DND-41 (cell line): ENCODE measurements around the gene ARPIN.

Experiments used
- ATAC-seq: fragments of 200-7000 bp; cut with Tn5 transposase; 3 replicates; pipeline ENCODE4 v1.9.1; 2021; ENCODE audit warnings: low read depth; ENCODE audit not compliant: insufficient read depth
- DNase-seq: peaks from one replicate; pipeline ENCODE4 v3.0.0-alpha.2; 2020
- H2AFZ ChIP-seq: 2 replicates; pipeline ENCODE4 v1.6.0; 2012; ENCODE audit warnings: low read depth, low read length
- H3K27ac ChIP-seq: 2 replicates; pipeline ENCODE4 v1.5.1; 2012; ENCODE audit warnings: low read length, inconsistent platforms
- H3K27me3 ChIP-seq: fragments of 200-600 bp; sonication (generic); 2 replicates; pipeline ENCODE4 v1.6.0; 2012; ENCODE audit warnings: low read length, mild to moderate bottlenecking, inconsistent platforms; ENCODE audit not compliant: insufficient read depth, poor library complexity
- H3K36me3 ChIP-seq: 2 replicates; pipeline ENCODE4 v1.5.1; 2012; ENCODE audit warnings: low read length, inconsistent platforms; ENCODE audit not compliant: insufficient read depth
- H3K4me1 ChIP-seq: 2 replicates; pipeline ENCODE4 v1.5.1; 2012; ENCODE audit warnings: mild to moderate bottlenecking, low read length; ENCODE audit not compliant: insufficient read depth
- H3K4me2 ChIP-seq: 2 replicates; pipeline ENCODE4 v1.6.0; 2012; ENCODE audit warnings: mild to moderate bottlenecking, moderate library complexity, low read length, inconsistent platforms; ENCODE audit not compliant: insufficient read depth
- H3K4me3 ChIP-seq, 2 experiments: fragments of 200-600 bp in 1 of 2; shearing (Covaris generic) in 1 of 2; 2 replicates each; pipeline ENCODE4 v1.5.1; 2012 to 2016; ENCODE audit warnings: inconsistent platforms in 2 of 2, low read length in 2 of 2, mild to moderate bottlenecking in 2 of 2, low read depth in 1 of 2, moderate library complexity in 1 of 2
- H3K79me2 ChIP-seq: 2 replicates; pipeline ENCODE4 v1.6.0; 2012; ENCODE audit warnings: low read length, inconsistent platforms; ENCODE audit not compliant: insufficient read depth
- H3K9ac ChIP-seq: 2 replicates; pipeline ENCODE4 v1.6.0; 2012; ENCODE audit warnings: low read depth, mild to moderate bottlenecking, inconsistent platforms, low read length, moderate library complexity
- H3K9me3 ChIP-seq: 2 replicates; pipeline ENCODE4 v1.5.1; 2012; ENCODE audit warnings: low read length, moderate library complexity, mild to moderate bottlenecking, inconsistent platforms; ENCODE audit not compliant: insufficient read depth, severe bottlenecking
- H4K20me1 ChIP-seq: 2 replicates; pipeline ENCODE4 v1.6.0; 2012; ENCODE audit warnings: low read length; ENCODE audit not compliant: insufficient read depth
- EZH2 ChIP-seq: IDR thresholded peaks from 3 replicates; pipeline ENCODE4 v1.6.1; 2012; ENCODE audit warnings: borderline replicate concordance, low read depth, mild to moderate bottlenecking, moderate library complexity, low read length, inconsistent platforms; ENCODE audit not compliant: severe bottlenecking
- TF ChIP-seq, protein P1 (sequence below): IDR thresholded peaks from 2 replicates; pipeline ENCODE4 v1.5.1; 2012; ENCODE audit warnings: borderline replicate concordance, low read length, moderate library complexity, mild to moderate bottlenecking; ENCODE audit not compliant: poor library complexity, severe bottlenecking; ENCODE audit errors: extremely low read depth

Gene ARPIN

DNA sequence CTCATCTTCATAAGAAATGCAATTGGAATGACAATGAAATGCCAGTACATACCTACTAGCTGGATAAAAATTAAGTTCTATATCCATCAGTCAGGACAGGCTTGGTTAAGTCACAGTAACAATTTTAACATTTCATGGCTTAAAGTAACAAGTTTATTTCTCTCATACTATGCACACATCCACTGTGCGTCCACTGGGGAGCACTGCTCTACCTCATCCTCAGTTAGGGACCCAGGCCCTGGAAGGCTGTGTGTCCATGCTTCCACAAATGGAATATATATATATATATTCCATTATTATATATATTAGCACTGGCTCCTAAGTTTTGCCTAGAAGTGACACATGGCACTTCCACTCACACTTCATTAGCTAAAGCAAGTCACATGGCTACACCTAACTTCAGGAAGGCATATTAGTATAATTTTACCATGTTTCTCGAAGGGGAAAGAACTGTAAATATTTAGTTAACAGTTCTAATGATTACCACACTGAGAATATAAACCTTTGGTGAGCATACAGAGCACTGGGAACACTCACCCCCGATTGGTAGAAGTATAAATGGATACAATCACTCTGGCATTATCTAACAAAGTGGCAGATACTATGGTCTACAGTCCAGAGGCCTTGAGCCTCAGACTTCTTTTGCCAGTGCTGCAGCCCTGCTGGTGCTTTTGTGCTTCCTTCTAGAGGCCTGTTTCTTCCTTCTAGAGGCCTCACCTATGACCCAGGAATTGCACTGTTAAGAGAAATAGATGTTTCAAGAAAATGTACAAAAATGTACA, 47.6 kb downstream of the ARPIN start:
- DNase-seq (no peak), ATAC-seq (no peak)
- no peak for TF ChIP-seq EZH2
- TF ChIP-seq, protein P1, sequence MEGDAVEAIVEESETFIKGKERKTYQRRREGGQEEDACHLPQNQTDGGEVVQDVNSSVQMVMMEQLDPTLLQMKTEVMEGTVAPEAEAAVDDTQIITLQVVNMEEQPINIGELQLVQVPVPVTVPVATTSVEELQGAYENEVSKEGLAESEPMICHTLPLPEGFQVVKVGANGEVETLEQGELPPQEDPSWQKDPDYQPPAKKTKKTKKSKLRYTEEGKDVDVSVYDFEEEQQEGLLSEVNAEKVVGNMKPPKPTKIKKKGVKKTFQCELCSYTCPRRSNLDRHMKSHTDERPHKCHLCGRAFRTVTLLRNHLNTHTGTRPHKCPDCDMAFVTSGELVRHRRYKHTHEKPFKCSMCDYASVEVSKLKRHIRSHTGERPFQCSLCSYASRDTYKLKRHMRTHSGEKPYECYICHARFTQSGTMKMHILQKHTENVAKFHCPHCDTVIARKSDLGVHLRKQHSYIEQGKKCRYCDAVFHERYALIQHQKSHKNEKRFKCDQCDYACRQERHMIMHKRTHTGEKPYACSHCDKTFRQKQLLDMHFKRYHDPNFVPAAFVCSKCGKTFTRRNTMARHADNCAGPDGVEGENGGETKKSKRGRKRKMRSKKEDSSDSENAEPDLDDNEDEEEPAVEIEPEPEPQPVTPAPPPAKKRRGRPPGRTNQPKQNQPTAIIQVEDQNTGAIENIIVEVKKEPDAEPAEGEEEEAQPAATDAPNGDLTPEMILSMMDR = no peak
- no peaks in the 10 kb centered on the region for H4K20me1 ChIP-seq
- H3K9me3 ChIP-seq = no peaks in the 10 kb centered on the region
- H3K79me2 ChIP-seq = no peaks in the 10 kb centered on the region
- no peak overlapping the region for H2AFZ ChIP-seq
- no peaks in the 10 kb centered on the region for H3K27me3 ChIP-seq
- H3K36me3 ChIP-seq = peaks cover 41% of the 10 kb centered on the region
- no peak overlapping the region for H3K4me2 ChIP-seq
- H3K4me3 ChIP-seq = no peak overlapping the region
- H3K27ac ChIP-seq = no peak overlapping the region
- no peaks in the 10 kb centered on the region for H3K4me1 ChIP-seq
- no peak overlapping the region for H3K9ac ChIP-seq

DNA sequence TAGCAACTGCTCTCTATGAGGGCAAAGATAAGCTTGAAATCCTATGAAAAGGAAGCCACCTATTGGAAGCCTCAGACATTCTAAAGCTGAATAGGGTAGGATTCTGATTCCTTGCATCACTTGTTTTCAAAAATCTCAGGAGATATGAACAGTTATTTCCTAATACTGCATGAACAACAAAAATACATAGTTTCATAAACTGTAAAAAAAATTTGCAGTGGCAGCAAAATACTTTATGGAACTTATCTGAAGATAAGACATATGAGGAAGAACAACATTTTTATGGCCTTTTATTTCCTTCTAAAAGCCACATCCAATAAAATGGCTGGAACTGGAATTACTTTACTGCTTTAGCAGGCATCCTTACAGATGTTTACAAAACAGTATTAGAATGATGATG, 48.8 kb downstream of the ARPIN start:
- no peak overlapping the region for H3K4me2 ChIP-seq
- H3K9me3 ChIP-seq = no peaks in the 10 kb centered on the region
- DNase-seq = no peak
- peaks cover 37% of the 10 kb centered on the region for H3K36me3 ChIP-seq
- H3K27ac ChIP-seq = no peak overlapping the region
- no peaks in the 10 kb centered on the region for H3K27me3 ChIP-seq
- no peak for TF ChIP-seq EZH2
- TF ChIP-seq, protein P1 = no peak
- no peak overlapping the region for H3K9ac ChIP-seq
- no peaks in the 10 kb centered on the region for H3K4me1 ChIP-seq
- no peaks in the 10 kb centered on the region for H4K20me1 ChIP-seq
- no peaks in the 10 kb centered on the region for H3K79me2 ChIP-seq
- no peak overlapping the region for H3K4me3 ChIP-seq
- no peak for ATAC-seq
- H2AFZ ChIP-seq = no peak overlapping the region

DNA sequence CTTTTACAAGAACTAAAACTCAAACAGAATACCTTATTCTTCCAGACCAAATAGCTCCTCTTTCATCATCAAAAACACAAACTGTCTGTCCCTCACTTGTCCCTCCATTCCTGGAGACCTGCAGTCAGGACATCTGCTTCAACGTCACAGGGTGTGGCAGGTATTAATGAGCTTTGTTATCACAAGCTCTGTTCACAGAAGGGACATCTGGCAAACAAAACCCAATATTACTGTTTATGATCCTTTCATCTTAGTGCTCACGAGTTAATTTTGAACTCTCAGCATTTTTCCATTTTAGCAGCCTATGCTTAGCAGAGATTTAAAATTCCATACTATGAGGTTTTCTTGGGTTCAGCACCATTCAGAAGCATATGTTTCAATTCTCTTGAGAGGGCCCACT, 51.9 kb downstream of the ARPIN start:
- peaks cover 40% of the 10 kb centered on the region for H3K36me3 ChIP-seq
- no peak overlapping the region for H2AFZ ChIP-seq
- DNase-seq (no peak), ATAC-seq (no peak)
- no peaks in the 10 kb centered on the region for H3K9me3 ChIP-seq
- H3K4me2 ChIP-seq = no peak overlapping the region
- H3K79me2 ChIP-seq = no peaks in the 10 kb centered on the region
- no peaks in the 10 kb centered on the region for H4K20me1 ChIP-seq
- H3K9ac ChIP-seq = no peak overlapping the region
- TF ChIP-seq EZH2 = no peak
- TF ChIP-seq, protein P1 = no peak
- no peaks in the 10 kb centered on the region for H3K27me3 ChIP-seq
- H3K4me1 ChIP-seq = no peaks in the 10 kb centered on the region
- H3K27ac ChIP-seq = no peak overlapping the region
- H3K4me3 ChIP-seq = no peak overlapping the region

DNA sequence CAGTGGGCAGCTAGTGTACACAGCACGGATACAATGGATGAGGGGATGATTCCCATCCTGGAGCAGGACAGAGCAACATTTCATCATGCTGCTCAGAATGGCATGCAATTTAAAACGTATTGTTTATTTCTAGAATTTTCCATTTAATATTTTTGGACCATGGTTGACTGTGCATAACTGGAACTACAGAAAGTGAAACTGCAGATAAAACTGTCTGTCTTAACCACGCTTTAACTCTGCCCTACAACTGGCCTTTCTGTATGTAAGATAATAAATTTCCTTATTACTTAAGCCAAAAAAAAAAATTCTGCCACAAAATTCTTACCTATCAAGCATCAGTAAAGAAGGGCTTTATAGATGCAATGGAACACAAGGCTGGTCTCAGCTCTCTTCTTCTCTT, 52.3 kb downstream of the ARPIN start:
- Histone ChIP-seq H3K36me3 (peaks cover 36% of the 10 kb centered on the region), H3K79me2 (no peaks in the 10 kb centered on the region), H3K9me3 (no peaks in the 10 kb centered on the region), H3K27me3 (no peaks in the 10 kb centered on the region), H3K4me3 (no peak overlapping the region), H3K27ac (no peak overlapping the region), H3K4me1 (no peaks in the 10 kb centered on the region), H3K9ac (no peak overlapping the region), H3K4me2 (no peak overlapping the region), H4K20me1 (no peaks in the 10 kb centered on the region), H2AFZ (no peak overlapping the region)
- no peak for ATAC-seq
- no peak for DNase-seq
- no peak for TF ChIP-seq EZH2
- TF ChIP-seq, protein P1 = no peak
